GM12873 (cell line): ENCODE measurements around the gene TMEM94.

ENCODE experiments used
- CTCF ChIP-seq: IDR thresholded peaks from 2 replicates; pipeline ENCODE4 v1.5.1; 2012; ENCODE audit warnings: low read depth, mild to moderate bottlenecking, moderate library complexity, low read length, control low read depth; ENCODE audit not compliant: insufficient read depth; ENCODE audit errors: missing control alignments

Gene TMEM94

DNA sequence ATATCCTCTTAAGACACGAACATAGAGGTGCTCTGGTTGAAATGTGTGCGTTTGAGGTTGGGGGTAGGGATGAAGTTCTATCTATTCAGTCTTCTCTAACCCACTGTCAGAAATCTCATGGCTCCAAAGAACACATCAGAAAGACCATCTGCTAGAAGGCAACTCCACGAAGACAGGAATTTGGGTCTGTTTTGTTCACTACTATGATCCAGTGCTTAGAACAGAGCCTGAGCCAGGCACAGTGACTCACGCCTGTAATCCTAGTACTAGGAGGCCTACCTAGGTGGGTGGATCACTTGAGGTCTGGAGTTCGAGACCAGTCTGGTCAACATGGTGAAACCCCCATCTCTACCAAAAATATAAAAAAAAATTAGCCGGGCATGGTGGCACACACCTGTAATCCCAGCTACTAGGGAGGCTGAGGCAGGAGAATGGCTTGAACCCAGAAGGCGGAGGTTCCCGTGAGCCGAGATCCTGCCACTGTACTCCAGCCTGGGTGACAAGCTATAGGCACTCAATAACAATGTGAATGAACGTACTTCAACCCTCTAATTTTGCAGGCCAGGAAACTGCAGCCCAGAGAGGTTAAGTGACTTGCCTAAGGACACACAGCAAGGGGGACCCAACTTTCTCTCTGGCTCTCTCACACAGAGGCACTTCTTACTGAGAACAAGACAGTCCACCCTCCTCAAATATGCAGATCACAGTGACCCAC, 56.6 kb downstream of the TMEM94 start:
- TF ChIP-seq CTCF: no peak

DNA sequence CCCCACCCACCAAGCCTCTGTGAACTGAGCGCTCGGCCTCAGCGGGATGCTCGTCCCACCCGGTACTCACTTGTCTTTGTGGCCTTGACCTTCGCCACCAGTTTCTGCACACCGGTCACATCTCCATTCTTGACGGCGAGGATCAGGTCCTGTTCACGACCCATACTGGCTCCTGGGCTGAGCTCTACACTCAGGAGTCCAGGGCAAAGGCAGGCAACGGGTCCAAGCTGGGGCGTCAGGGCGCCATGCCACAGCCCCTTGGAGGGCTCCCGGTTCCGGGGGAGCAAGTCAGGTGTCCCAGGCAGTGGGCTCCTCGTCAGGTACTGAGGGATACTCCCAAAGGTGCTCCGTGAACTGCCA, 57.2 kb downstream of the TMEM94 start:
- TF ChIP-seq CTCF: no peak

DNA sequence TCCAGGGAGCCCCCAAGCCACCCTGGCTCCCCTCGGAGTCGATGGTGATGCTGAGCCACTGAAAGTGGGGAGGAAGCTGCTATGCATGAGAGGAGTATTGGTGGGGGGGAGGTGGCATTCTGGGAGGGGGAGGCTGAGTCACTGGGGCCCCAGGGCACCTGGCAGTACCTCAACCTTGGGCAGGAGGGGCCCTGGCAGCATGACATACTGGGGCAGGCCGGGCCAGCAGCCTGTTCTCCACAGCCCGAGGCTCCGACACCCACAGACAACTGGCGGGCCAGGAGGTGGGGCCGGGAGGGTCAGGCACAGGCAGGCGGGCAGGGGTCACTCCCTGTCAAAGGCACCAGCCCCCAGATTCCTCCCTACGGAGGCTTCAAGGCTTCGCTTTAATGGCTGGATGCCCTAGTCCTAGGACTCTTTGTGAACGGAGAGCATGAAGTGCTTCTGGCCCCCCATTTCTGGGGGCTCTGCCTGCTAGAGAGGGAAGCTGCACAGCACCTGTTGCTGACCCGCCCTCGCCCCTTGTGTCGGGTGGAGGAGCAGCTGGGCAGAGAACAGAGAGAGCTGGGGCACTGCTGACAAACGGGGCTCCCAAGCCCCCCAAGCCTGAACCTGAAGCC, 58.0 kb downstream of the TMEM94 start:
- no peak for TF ChIP-seq CTCF

GRCh38 chr17:75514919-75515495, 58.6 kb downstream of the TMEM94 start:
- no peak for TF ChIP-seq CTCF

- TF ChIP-seq CTCF: peak; percentile 93
These were observed 59.2 kb downstream of the TMEM94 start, which contains the start of gene CASKIN2 for GRCh38 chr17:75515496-75516254. Gene CASKIN2 (minus strand): TSS chr17:75515537. CDS start chr17:75513804, 1,733 bp downstream.

- no peak for TF ChIP-seq CTCF
These were observed 59.8 kb downstream of the TMEM94 start, which contains the start of gene TSEN54 for GRCh38 chr17:75516255-75516618. Gene TSEN54 (plus strand): TSS chr17:75516528. CDS start chr17:75516561, 33 bp downstream.
